Measurements from ENCODE around the gene LSM10. TPM values are rescaled to one million over a fixed set of nuclear protein-coding genes. Genes with fewer than 3 reads are reported as not detected.
A peak's percentile ranks its signal among the peaks of the same experiment; 100 is the strongest.

The LSM10 gene
- total and polyA plus RNA-seq, 9 donors, result 20.0 to 49.3 (median 37.8) TPM

GRCh38 chr1:36386265-36387140 lies 11.2 kb downstream of the LSM10 start:
- no peaks in the 10 kb centered on the region for H3K27me3 ChIP-seq
- peaks cover 16% of the 10 kb centered on the region for H3K4me1 ChIP-seq (ENCODE audit: insufficient read depth)
- peak overlapping the region; percentile 46 for H3K4me3 ChIP-seq
- H3K27ac ChIP-seq, result peak overlapping the region; percentile 69 to 90
- WGBS, 3 donors, result 1% methylated on average over 14 of the region's 14 CpGs
- H3K9me3 ChIP-seq, result no peaks in the 10 kb centered on the region
- intact Hi-C loops (cut with DNase I), result loop anchor here in 1 of 4 donors (5.0 kb wide), 1 partner anchor 64 kb away; the partner anchor contains the start of gene EVA1B
- H3K36me3 ChIP-seq, result no peaks in the 10 kb centered on the region
- peak; percentile 80 for TF ChIP-seq POLR2A (IDR thresholded peaks at IDR 0.05)
- peak; percentile 69 for TF ChIP-seq EP300 (IDR thresholded peaks at IDR 0.05)
- TF ChIP-seq CTCF (IDR thresholded peaks at IDR 0.05), result peak in 1 of 3 donors; percentile 17
- peak; percentile 86 to 96 (median 89) for DNase-seq

- H3K27me3 ChIP-seq, result no peaks in the 10 kb centered on the region
- peak within 1 kb of the TSS; percentile 69 to 90 for H3K27ac ChIP-seq
- intact Hi-C loops (cut with DNase I), result loop anchor here in 1 of 4 donors (5.0 kb wide), 1 partner anchor 63 kb away; the partner anchor contains the start of gene EVA1B
- 0 to 1% (median 0%) methylated on average over 58 to 82 of the region's 82 CpGs for WGBS, 3 donors
- TF ChIP-seq POLR2A (IDR thresholded peaks at IDR 0.05) (peak; percentile 93), EP300 (IDR thresholded peaks at IDR 0.05) (no peak)
- H3K4me1 ChIP-seq (ENCODE audit: insufficient read depth), result peaks cover 24% of the 10 kb centered on the region
- H3K9me3 ChIP-seq, result no peaks in the 10 kb centered on the region
- peak within 1 kb of the TSS; percentile 98 for H3K4me3 ChIP-seq
- DNase-seq, result peak; percentile 98 to 99 (median 99)
- no peaks in the 10 kb centered on the region for H3K36me3 ChIP-seq
Observed at GRCh38 chr1:36385410-36386264, 12.1 kb downstream of the LSM10 start, which contains the start of gene STK40. Gene STK40 (minus strand): TSS chr1:36385924. CDS start chr1:36361332, 24,592 bp downstream.

- TF ChIP-seq POLR2A (IDR thresholded peaks at IDR 0.05), result no peak
- TF ChIP-seq CTCF (IDR thresholded peaks at IDR 0.05), result no peak
- TF ChIP-seq EP300 (IDR thresholded peaks at IDR 0.05), result no peak
- intact Hi-C loops (cut with DNase I), result loop anchor here in 2 of 4 donors (5.0 kb wide), 1 partner anchor 62 kb away; the partner anchor contains the start of gene EVA1B (in 2 of the 2)
- peaks cover 26% of the 10 kb centered on the region for H3K4me1 ChIP-seq (ENCODE audit: insufficient read depth)
Observed at GRCh38 chr1:36384542-36385409, 12.9 kb downstream of the LSM10 start.

GRCh38 chr1:36383240-36383639 lies 14.5 kb downstream of the LSM10 start:
- TF ChIP-seq CTCF (IDR thresholded peaks at IDR 0.05) (no peak), POLR2A (IDR thresholded peaks at IDR 0.05) (no peak), EP300 (IDR thresholded peaks at IDR 0.05) (no peak)
- H3K36me3 ChIP-seq, result no peaks in the 10 kb centered on the region
- no peaks in the 10 kb centered on the region for H3K9me3 ChIP-seq
- DNase-seq, result peak in 1 of 5 donors; percentile 35
- intact Hi-C loops (cut with DNase I), result loop anchor here in 1 of 4 donors (5.0 kb wide), 1 partner anchor 61 kb away; the partner anchor contains the start of gene EVA1B
- peaks cover 32% of the 10 kb centered on the region for H3K4me1 ChIP-seq (ENCODE audit: insufficient read depth)
- no peak overlapping the region for H3K4me3 ChIP-seq
- H3K27ac ChIP-seq, result peak overlapping the region in 1 of 2 donors; percentile 49
- H3K27me3 ChIP-seq, result no peaks in the 10 kb centered on the region
- 73 to 89% (median 83%) methylated on average over 4 of the region's 4 CpGs for WGBS, 3 donors

More at GRCh38 chr1:36384542-36385409, 12.9 kb downstream of the LSM10 start:
- 1 to 2% (median 1%) methylated on average over 25 of the region's 25 CpGs for WGBS, 3 donors
- Histone ChIP-seq H3K36me3 (no peaks in the 10 kb centered on the region), H3K27ac (peak overlapping the region; percentile 25 to 80), H3K9me3 (no peaks in the 10 kb centered on the region), H3K4me3 (peak overlapping the region; percentile 98), H3K27me3 (no peaks in the 10 kb centered on the region)
- DNase-seq, result peak; percentile 55 to 75 (median 69)
